Spleen (tissue), 7 donors: ENCODE measurements around the gene NPY5R.

Experiments used
- POLR2AphosphoS5 ChIP-seq, 3 donors: sonication (generic); formaldehyde crosslinking; IDR thresholded peaks; one replicate each; pipeline ENCODE4 v1.5.1; 2017; ENCODE audit warnings: antibody characterized with exemption in 3 of 3
- TF ChIP-seq, protein P1 (sequence below), 11 experiments: fragments of 200-600 bp in 7 of 11; fragments of 450-650 bp in 4 of 11; sonication (generic) in 4 of 11; IDR thresholded peaks in 8 of 11; conservative IDR thresholded peaks in 3 of 11; 1 replicate in 7 of 11; 2 replicates in 4 of 11; pipeline versions ENCODE4 v1.4.0 to v1.8.0; 2016 to 2021; ENCODE audit warnings: antibody characterized with exemption in 11 of 11, inconsistent platforms in 4 of 11, mild to moderate bottlenecking in 1 of 11
- donor health status: DM: no; HTN: no; CAD: no; lungs with moderate emphysema.
- donor health status: DM: no; HTN: no; CAD: no.
- donor health status: DM: no; HTN: no; CAD: no.

DNA sequence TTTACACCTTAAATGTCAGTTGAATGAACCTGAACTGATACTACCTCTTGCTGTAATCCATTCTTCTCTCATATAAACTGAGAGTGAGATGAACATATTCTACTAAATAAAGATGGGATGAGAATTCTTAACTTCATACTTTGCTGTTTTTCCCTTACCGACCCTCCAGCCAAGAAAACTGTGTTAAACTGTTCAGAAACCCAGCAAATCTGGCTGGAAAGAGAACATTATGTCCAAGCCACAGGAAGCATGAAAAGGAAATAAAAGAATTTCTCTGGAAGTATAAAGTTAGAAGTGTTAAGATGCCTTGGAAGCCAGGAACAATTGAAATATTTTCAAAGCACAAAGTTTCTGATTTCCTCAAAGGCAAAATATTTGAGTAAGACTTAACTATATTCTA lies 34.2 kb upstream of the NPY5R start:
- TF ChIP-seq, protein P1, sequence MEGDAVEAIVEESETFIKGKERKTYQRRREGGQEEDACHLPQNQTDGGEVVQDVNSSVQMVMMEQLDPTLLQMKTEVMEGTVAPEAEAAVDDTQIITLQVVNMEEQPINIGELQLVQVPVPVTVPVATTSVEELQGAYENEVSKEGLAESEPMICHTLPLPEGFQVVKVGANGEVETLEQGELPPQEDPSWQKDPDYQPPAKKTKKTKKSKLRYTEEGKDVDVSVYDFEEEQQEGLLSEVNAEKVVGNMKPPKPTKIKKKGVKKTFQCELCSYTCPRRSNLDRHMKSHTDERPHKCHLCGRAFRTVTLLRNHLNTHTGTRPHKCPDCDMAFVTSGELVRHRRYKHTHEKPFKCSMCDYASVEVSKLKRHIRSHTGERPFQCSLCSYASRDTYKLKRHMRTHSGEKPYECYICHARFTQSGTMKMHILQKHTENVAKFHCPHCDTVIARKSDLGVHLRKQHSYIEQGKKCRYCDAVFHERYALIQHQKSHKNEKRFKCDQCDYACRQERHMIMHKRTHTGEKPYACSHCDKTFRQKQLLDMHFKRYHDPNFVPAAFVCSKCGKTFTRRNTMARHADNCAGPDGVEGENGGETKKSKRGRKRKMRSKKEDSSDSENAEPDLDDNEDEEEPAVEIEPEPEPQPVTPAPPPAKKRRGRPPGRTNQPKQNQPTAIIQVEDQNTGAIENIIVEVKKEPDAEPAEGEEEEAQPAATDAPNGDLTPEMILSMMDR (IDR thresholded peaks at IDR 0.05 in 8 of 11, conservative IDR thresholded peaks at IDR 0.05 in 3 of 11), result no peak
- no peak for TF ChIP-seq POLR2AphosphoS5 (IDR thresholded peaks at IDR 0.05)
